ENCODE measurements around the gene ZSWIM3. TPM values are rescaled to one million over a fixed set of nuclear protein-coding genes. Genes with fewer than 3 reads are reported as not detected.

Gene ZSWIM3
- total and polyA plus RNA-seq, 2 of the 13 experiments (the other 11 are each of a cell fraction or from before 2014, with no cell fraction given): 5.2 to 5.8 TPM

GRCh38 chr20:45905505-45906079, 48.2 kb downstream of the ZSWIM3 start (continued):
- TF ChIP-seq ZBTB37 (CRISPR knock-in tag; IDR thresholded peaks at IDR 0.05): no peak
- no peak for TF ChIP-seq ARHGAP35 (CRISPR knock-in tag; IDR thresholded peaks at IDR 0.05; ENCODE audit: borderline replicate concordance)
- no peak for TF ChIP-seq SPEN (CRISPR knock-in tag; IDR thresholded peaks at IDR 0.05; ENCODE audit: low read depth)
- TF ChIP-seq FOXC1 (CRISPR knock-in tag; IDR thresholded peaks at IDR 0.05; ENCODE audit: borderline replicate concordance): no peak
- TF ChIP-seq PREB (CRISPR knock-in tag; IDR thresholded peaks at IDR 0.05): no peak
- TF ChIP-seq TARDBP (CRISPR knock-in tag; IDR thresholded peaks at IDR 0.05): no peak
- no peak for TF ChIP-seq GATA4 (IDR thresholded peaks at IDR 0.05; ENCODE audit: borderline replicate concordance, low read depth)
- TF ChIP-seq TRIM24 (CRISPR knock-in tag; IDR thresholded peaks at IDR 0.05): no peak
- no peak for TF ChIP-seq ZNF776 (CRISPR knock-in tag; IDR thresholded peaks at IDR 0.05)
- no peak for TF ChIP-seq ZFYVE20 (CRISPR knock-in tag; IDR thresholded peaks at IDR 0.05; ENCODE audit: borderline replicate concordance, low read depth)
- peak; percentile 16; the same call in 1 of the 2 replicates for TF ChIP-seq KDM1A (CRISPR knock-in tag; IDR thresholded peaks at IDR 0.05)
- TF ChIP-seq ZFP91 (CRISPR knock-in tag; IDR thresholded peaks at IDR 0.05; ENCODE audit: borderline replicate concordance): no peak
- no peak for TF ChIP-seq ZFX (CRISPR knock-in tag; IDR thresholded peaks at IDR 0.05; ENCODE audit: low read depth)
- no peak for TF ChIP-seq PAX8 (CRISPR knock-in tag; IDR thresholded peaks at IDR 0.05; ENCODE audit: borderline replicate concordance)
- TF ChIP-seq GTF2F1 (IDR thresholded peaks at IDR 0.05; ENCODE audit: low read length): 0 out of 2 replicates have a peak, but pooled peaks have one; percentile 15
- no peak for TF ChIP-seq MYC (CRISPR knock-in tag; IDR thresholded peaks at IDR 0.05; ENCODE audit: borderline replicate concordance)
- TF ChIP-seq DNMT3B (CRISPR knock-in tag; conservative IDR thresholded peaks at IDR 0.05): no peak
- no peak for TF ChIP-seq CHCHD3 (CRISPR knock-in tag; IDR thresholded peaks at IDR 0.05)
- no peak for TF ChIP-seq ZNF570 (CRISPR knock-in tag; IDR thresholded peaks at IDR 0.05; ENCODE audit: borderline replicate concordance)
- TF ChIP-seq ZNF790 (CRISPR knock-in tag; IDR thresholded peaks at IDR 0.05; ENCODE audit: borderline replicate concordance): no peak
- TF ChIP-seq ATF3 (CRISPR knock-in tag; IDR thresholded peaks at IDR 0.05): peak; percentile 93
- TF ChIP-seq ZNF605 (CRISPR knock-in tag; IDR thresholded peaks at IDR 0.05): no peak
- no peak for TF ChIP-seq MAFK (conservative IDR thresholded peaks at IDR 0.05 in 1 of 2, IDR thresholded peaks at IDR 0.05 in 1 of 2; ENCODE audit: low read length in 2 of 2)
- no peak for TF ChIP-seq ZNF891 (CRISPR knock-in tag; IDR thresholded peaks at IDR 0.05)
- no peak for TF ChIP-seq ZNF547 (CRISPR knock-in tag; IDR thresholded peaks at IDR 0.05)

All from HepG2 (cell line).